Measurements from ENCODE around the gene SIGLECL1.

SIGLECL1 gene

GRCh38 chr19:51253088-51253806, 2.4 kb downstream of the SIGLECL1 start:
- DNase-seq, result no peak

- DNase-seq, result no peak
These were observed 5.3 kb downstream of the SIGLECL1 start for GRCh38 chr19:51256155-51256625.

- DNase-seq, result no peak
These were observed 6.6 kb downstream of the SIGLECL1 start for GRCh38 chr19:51257471-51257870.

- DNase-seq, result no peak
These were observed 7.6 kb downstream of the SIGLECL1 start for GRCh38 chr19:51258165-51259160.

GRCh38 chr19:51259348-51260245, 8.7 kb downstream of the SIGLECL1 start:
- peak; percentile 25 for DNase-seq

- no peak for DNase-seq
These were observed 12.9 kb downstream of the SIGLECL1 start for GRCh38 chr19:51263808-51264207.

- peak; percentile 5 for DNase-seq
These were observed 20.2 kb downstream of the SIGLECL1 start for GRCh38 chr19:51271067-51271466.

- no peak for DNase-seq
These were observed 21.4 kb downstream of the SIGLECL1 start for GRCh38 chr19:51272183-51272810.

- DNase-seq, result no peak
These were observed 23.3 kb downstream of the SIGLECL1 start for GRCh38 chr19:51274049-51274770.

GRCh38 chr19:51277112-51277511, 26.2 kb downstream of the SIGLECL1 start:
- DNase-seq, result no peak

GRCh38 chr19:51282335-51282734, 31.5 kb downstream of the SIGLECL1 start:
- DNase-seq, result no peak

GRCh38 chr19:51285682-51286081, 34.8 kb downstream of the SIGLECL1 start:
- DNase-seq, result no peak

- no peak for DNase-seq
These were observed 38.8 kb downstream of the SIGLECL1 start for GRCh38 chr19:51289635-51290034.

- no peak for DNase-seq
These were observed 42.1 kb downstream of the SIGLECL1 start for GRCh38 chr19:51292971-51293370.

- no peak for DNase-seq
These were observed 42.8 kb downstream of the SIGLECL1 start for GRCh38 chr19:51293571-51294210.

- no peak for DNase-seq
These were observed 43.5 kb downstream of the SIGLECL1 start for GRCh38 chr19:51294211-51294976.

- DNase-seq, result no peak
These were observed 44.1 kb downstream of the SIGLECL1 start for GRCh38 chr19:51294977-51295375.

GRCh38 chr19:51295382-51296126, 44.7 kb downstream of the SIGLECL1 start:
- no peak for DNase-seq

GRCh38 chr19:51296336-51297093, 45.6 kb downstream of the SIGLECL1 start:
- no peak for DNase-seq

Data from CD4-positive, alpha-beta T cell treated with Interleukin-21 for 1 hour (primary cell).